ENCODE measurements around the gene SMIM23. TPM values are rescaled to one million over a fixed set of nuclear protein-coding genes. Genes with fewer than 3 reads are reported as not detected.

The SMIM23 gene
- total and polyA plus RNA-seq, 2 experiments from 2014 or later: not detected

- TF ChIP-seq REST (IDR thresholded peaks at IDR 0.05; ENCODE audit: unreplicated experiment): no peak
- TF ChIP-seq STAT1 (IDR thresholded peaks at IDR 0.05; ENCODE audit: unreplicated experiment): no peak
- no peak for TF ChIP-seq JUNB (IDR thresholded peaks at IDR 0.05; ENCODE audit: unreplicated experiment)
- TF ChIP-seq, protein P1, sequence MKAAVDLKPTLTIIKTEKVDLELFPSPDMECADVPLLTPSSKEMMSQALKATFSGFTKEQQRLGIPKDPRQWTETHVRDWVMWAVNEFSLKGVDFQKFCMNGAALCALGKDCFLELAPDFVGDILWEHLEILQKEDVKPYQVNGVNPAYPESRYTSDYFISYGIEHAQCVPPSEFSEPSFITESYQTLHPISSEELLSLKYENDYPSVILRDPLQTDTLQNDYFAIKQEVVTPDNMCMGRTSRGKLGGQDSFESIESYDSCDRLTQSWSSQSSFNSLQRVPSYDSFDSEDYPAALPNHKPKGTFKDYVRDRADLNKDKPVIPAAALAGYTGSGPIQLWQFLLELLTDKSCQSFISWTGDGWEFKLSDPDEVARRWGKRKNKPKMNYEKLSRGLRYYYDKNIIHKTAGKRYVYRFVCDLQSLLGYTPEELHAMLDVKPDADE (IDR thresholded peaks at IDR 0.05): no peak
- no peak for TF ChIP-seq NANOG (IDR thresholded peaks at IDR 0.05; ENCODE audit: borderline replicate concordance)
- no peak for TF ChIP-seq EZH2phosphoT487 (IDR thresholded peaks at IDR 0.05; ENCODE audit: unreplicated experiment)
Observed at GRCh38 chr5:171757853-171758535, 27.6 kb upstream of the SMIM23 start (continued).

GRCh38 chr5:171759777-171760176, 25.8 kb upstream of the SMIM23 start:
- H3F3A ChIP-seq (replicated peaks; ENCODE audit: low read depth): no peaks in the 10 kb centered on the region
- ATAC-seq (no peak), DNase-seq (ENCODE audit: low spot score) (no peak)
- Mint-ChIP-seq H3K4me3 (no peak overlapping the region), H3K4me1 (no peaks in the 10 kb centered on the region), H3K9me3 (no peaks in the 10 kb centered on the region; the same call in 2 of the 3 replicates), H3K27me3 (ENCODE audit: insufficient read depth, low read depth, poor library complexity) (peaks cover 2% of the 10 kb centered on the region), H3K36me3 (ENCODE audit: low read depth) (no peaks in the 10 kb centered on the region), H3K27ac (no peak overlapping the region)
- no peak overlapping the region for H3K4me2 ChIP-seq
- no peak overlapping the region for H2AFZ ChIP-seq
- TF ChIP-seq STAT1 (IDR thresholded peaks at IDR 0.05; ENCODE audit: unreplicated experiment) (no peak), ZNF114 (CRISPR knock-in tag; IDR thresholded peaks at IDR 0.05) (no peak), EZH2 (IDR thresholded peaks at IDR 0.05; ENCODE audit: low read depth, unreplicated experiment) (no peak), CREB1 (CRISPR knock-in tag; IDR thresholded peaks at IDR 0.05; ENCODE audit: low read depth) (no peak), NANOG (IDR thresholded peaks at IDR 0.05; ENCODE audit: borderline replicate concordance) (no peak), ZNF462 (CRISPR knock-in tag; IDR thresholded peaks at IDR 0.05) (no peak)
- TF ChIP-seq, protein P1 (IDR thresholded peaks at IDR 0.05): no peak
- H3K27me3 ChIP-seq (ENCODE audit: insufficient read depth): no peaks in the 10 kb centered on the region
- H3K4me1 ChIP-seq (ENCODE audit: insufficient read depth): no peaks in the 10 kb centered on the region
- no peaks in the 10 kb centered on the region for H3K36me3 ChIP-seq (ENCODE audit: insufficient read depth)
- no peaks in the 10 kb centered on the region for H4K20me1 ChIP-seq (replicated peaks; ENCODE audit: insufficient read depth)
- no peaks in the 10 kb centered on the region for H3K9me2 ChIP-seq (ENCODE audit: insufficient read depth)
- H3K27ac ChIP-seq (ENCODE audit: low read depth): no peak overlapping the region
- no peak overlapping the region for H3K4me3 ChIP-seq
- H3K79me2 ChIP-seq (replicated peaks; ENCODE audit: insufficient read depth): no peaks in the 10 kb centered on the region
